ENCODE results near the gene RNF212.

Gene RNF212

DNA sequence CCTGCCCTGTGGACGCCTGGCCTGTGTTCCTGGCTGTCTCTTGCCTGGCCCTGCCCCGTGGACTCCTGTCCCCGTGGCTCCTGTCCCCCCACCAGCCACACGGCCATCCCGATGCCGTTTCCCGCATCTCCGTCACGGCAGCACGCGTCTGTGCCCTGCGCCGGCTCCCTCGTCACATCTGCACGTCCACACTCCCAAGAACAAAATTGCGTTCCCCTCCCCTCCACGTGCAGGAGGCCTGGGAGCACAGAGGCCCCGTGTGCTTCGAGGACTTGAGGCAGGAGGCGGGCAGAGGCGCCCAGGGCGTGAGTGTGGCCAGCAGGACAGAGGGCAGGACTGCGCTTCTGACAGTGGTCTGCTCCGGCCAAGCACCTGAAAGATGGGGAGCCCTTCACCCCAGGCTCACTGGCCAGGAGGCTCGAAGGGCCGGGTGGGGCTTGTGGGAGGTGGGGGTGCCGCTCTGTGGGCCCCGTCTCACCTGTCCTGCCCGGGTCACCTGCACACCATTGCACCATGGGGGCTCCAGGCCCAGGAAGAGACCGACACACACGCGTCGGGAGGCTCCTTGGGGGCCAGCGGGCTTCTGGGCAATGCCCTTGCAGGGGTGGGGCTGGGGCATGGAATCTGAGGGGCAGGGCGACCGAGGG, 84.7 kb downstream of the RNF212 start:
- no peak overlapping the region for H3K4me3 ChIP-seq (ENCODE audit: low read depth, low read length)
- no peak for DNase-seq (ENCODE audit: low read depth)

DNA sequence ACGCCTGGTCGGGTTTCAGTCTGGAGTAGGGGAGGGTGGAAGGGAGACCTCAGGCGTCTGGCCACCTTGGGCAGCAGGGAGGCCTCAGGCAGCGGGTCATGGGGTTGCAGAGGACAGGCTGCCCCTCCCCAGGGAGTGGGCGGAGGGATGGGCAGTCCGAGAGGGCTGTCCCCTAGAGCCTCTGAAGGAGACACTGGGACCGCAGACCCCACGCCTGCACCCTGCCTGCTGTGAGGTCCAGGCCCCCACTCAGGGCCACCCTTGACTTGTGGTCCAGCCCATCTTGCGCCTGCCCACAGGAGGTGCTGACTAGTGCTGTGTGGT, 85.5 kb downstream of the RNF212 start:
- no peak overlapping the region for H3K4me3 ChIP-seq (ENCODE audit: low read depth, low read length)
- no peak for DNase-seq (ENCODE audit: low read depth)

DNA sequence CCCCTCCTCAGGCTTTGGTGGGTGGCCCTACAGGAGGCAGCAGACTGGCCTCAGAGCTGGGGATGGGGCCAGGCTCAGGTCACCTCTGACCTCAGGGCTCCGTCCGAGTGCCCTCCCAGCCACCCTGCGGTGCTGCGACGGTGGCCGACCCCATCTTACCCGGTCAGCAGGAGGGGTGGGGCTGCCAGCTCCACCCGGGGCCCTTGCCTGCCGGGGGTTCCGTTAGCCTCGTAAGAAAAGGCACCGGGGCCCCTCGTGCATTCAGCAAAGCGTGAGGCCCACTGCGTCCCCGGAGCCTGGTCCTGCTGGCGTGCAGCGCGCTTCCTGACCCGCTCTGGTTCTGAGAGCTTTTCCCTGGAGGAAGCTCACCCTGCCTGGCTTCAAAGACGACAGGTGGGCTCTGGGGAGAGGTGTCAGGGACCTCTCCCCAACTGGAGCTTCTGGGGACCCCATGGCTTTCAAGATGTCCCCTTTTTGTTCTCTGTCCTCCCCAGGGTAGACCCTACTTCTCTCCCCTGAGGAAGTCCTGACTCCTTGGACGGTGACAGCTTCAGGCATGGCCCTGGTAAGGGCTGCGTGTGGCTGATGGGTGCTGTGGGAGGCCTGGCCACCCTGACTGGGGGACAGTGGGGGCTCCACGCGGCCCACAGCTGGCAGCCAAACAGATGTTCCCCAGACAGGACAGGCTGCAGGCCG, 86.0 kb downstream of the RNF212 start:
- H3K4me3 ChIP-seq (ENCODE audit: low read depth, low read length), result no peak overlapping the region
- DNase-seq (ENCODE audit: low read depth), result no peak

DNA sequence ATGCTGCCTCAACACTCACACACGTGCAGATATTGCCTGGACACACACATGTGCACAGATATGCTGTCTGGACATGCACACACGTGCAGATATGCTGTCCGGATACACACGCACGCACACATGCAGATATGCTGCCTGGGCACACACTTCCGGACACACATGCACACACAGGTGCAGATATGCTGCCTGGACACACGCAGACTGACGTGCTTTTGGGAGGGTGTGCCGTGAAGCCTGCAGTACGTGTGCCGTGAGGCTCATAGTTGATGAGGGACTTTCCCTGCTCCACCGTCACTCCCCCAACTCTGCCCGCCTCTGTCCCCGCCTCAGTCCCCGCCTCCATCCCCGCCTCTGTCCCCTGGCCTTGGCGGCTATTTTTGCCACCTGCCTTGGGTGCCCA, 87.2 kb downstream of the RNF212 start:
- H3K4me3 ChIP-seq (ENCODE audit: low read depth, low read length), result no peak overlapping the region
- no peak for DNase-seq (ENCODE audit: low read depth)

DNA sequence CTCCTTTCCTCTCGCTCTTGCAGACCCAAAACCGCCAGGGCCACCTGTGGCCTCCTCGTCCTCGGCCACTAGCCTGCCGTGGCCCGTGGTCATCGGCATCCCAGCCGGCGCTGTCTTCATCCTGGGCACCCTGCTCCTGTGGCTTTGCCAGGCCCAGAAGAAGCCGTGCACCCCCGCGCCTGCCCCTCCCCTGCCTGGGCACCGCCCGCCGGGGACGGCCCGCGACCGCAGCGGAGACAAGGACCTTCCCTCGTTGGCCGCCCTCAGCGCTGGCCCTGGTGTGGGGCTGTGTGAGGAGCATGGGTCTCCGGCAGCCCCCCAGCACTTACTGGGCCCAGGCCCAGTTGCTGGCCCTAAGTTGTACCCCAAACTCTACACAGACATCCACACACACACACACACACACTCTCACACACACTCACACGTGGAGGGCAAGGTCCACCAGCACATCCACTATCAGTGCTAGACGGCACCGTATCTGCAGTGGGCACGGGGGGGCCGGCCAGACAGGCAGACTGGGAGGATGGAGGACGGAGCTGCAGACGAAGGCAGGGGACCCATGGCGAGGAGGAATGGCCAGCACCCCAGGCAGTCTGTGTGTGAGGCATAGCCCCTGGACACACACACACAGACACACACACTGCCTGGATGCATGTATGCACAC, 88.3 kb downstream of the RNF212 start:
- no peak for DNase-seq (ENCODE audit: low read depth)
- H3K4me3 ChIP-seq (ENCODE audit: low read depth, low read length), result no peak overlapping the region

DNA sequence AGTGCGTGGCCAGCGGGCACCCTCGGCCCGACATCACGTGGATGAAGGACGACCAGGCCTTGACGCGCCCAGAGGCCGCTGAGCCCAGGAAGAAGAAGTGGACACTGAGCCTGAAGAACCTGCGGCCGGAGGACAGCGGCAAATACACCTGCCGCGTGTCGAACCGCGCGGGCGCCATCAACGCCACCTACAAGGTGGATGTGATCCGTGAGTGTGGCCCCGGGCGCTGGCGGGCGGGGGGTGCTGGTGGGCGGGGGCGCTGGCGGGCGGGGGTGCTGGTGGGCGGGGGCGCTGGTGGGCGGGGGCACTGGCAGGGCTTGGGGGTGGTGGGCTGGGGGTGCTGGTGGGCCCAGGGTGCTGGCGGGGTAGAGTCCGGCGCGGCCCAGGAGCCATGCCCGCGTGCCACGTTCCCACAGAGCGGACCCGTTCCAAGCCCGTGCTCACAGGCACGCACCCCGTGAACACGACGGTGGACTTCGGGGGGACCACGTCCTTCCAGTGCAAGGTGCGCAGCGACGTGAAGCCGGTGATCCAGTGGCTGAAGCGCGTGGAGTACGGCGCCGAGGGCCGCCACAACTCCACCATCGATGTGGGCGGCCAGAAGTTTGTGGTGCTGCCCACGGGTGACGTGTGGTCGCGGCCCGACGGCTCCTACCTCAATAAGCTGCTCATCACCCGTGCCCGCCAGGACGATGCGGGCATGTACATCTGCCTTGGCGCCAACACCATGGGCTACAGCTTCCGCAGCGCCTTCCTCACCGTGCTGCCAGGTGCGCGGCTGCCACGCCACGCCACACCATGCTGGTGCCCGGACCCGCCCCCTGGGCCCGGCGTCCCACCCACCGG, 89.2 kb downstream of the RNF212 start:
- no peak for DNase-seq (ENCODE audit: low read depth)
- no peak overlapping the region for H3K4me3 ChIP-seq (ENCODE audit: low read depth, low read length)

DNA sequence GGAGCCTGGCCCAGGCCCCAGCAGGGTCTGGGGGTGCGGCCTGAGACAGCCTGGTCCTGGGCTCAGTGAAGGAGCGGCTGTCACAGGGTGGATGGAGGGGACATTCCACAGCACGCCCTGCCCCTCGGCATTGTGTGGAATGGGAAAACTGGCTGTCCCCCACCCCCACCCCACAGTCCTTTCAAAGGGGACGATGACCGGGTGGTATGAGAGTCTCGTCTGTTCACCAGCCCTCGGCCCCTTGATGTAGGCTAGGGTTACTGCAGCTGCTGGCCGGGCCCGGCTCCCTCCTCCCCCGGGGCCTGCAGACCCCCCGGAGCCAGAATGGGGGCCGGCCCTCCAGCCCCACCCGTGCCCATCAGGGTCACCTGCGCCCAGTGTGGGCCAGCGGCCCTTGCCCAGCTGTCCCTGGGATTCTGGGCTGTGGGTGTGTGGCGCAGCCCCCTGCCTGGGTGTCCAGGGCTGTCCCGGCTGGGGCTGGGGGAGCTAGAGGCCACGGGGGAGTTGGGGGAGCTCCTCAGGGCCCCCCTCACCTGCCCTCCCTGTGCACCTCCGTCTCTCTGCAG, 90.2 kb downstream of the RNF212 start:
- H3K4me3 ChIP-seq (ENCODE audit: low read depth, low read length), result no peak overlapping the region
- DNase-seq (ENCODE audit: low read depth), result no peak

DNA sequence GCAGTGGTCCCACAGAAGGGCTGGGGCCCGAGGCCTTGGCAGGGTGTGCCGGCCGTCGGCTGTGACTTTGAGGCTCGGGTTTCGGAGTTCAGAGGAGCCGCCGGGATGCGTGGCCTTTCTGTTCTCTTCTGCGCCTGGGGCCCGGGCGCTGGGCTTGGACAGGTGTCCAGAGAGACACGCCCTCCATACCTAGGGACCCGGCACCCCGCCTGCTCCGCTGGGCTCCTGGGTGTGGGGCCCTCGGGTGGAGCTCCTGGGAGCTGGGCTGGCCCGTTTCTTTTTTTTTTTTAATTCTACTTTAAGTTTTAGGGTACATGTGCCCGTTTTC, 90.7 kb downstream of the RNF212 start:
- no peak for DNase-seq (ENCODE audit: low read depth)
- no peak overlapping the region for H3K4me3 ChIP-seq (ENCODE audit: low read depth, low read length)

DNA sequence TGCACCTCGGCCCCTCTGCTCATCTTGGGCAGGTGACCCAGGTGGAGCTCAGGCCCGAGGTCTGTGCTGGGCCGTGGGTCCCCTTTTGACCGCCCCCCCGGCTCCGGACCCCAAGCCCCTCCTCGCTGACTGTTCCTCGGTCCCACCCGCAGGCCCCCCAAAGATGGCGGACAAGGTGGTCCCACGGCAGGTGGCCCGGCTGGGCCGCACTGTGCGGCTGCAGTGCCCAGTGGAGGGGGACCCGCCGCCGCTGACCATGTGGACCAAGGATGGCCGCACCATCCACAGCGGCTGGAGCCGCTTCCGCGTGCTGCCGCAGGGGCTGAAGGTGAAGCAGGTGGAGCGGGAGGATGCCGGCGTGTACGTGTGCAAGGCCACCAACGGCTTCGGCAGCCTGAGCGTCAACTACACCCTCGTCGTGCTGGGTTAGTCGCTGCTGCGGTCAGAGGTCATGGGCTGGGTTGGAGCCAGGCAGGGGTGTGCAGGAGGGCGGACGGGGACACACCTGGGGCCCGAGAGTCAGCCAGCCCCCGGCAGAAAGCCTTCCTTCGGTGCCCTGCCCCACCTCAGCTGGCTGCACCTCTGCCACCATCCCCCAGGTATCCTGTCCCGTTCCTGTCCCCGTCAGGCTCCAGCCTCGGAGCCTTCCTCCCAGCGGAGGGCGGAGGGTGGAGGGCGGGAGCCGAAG, 91.2 kb downstream of the RNF212 start:
- no peak overlapping the region for H3K4me3 ChIP-seq (ENCODE audit: low read depth, low read length)
- no peak for DNase-seq (ENCODE audit: low read depth)

Measured in skeletal muscle cell (primary cell).